K562 (cell line): ENCODE data around the gene SLC7A4. TPM values are rescaled to one million over a fixed set of nuclear protein-coding genes. Genes with fewer than 3 reads are reported as not detected.
A peak's percentile ranks its signal among the peaks of the same experiment; 100 is the strongest.

ENCODE experiments used
- ATF7 ChIP-seq: fragments of 450-650 bp; IDR thresholded peaks from 2 replicates; pipeline ENCODE4 v1.7.1; 2014; ENCODE audit warnings: mild to moderate bottlenecking, moderate library complexity
- CHAMP1 ChIP-seq: fragments of 450-650 bp; IDR thresholded peaks from 2 replicates; pipeline ENCODE4 v1.6.1; 2016; ENCODE audit warnings: mild to moderate bottlenecking
- COPS2 ChIP-seq: fragments of 450-650 bp; conservative IDR thresholded peaks from 2 replicates; pipeline ENCODE4 v1.6.1; 2016; ENCODE audit warnings: mild to moderate bottlenecking, moderate library complexity
- E4F1 ChIP-seq: fragments of 250-450 bp; sonication (Bioruptor Pico); IDR thresholded peaks from 2 replicates; pipeline ENCODE4 v1.5.0; 2021; ENCODE audit warnings: mild to moderate bottlenecking, borderline replicate concordance
- HOXB6 ChIP-seq: fragments of 250-450 bp; sonication (Bioruptor Pico); IDR thresholded peaks from 2 replicates; pipeline ENCODE4 v1.5.1; 2022; ENCODE audit warnings: mild to moderate bottlenecking, borderline replicate concordance
- KLF16 ChIP-seq: IDR thresholded peaks from 2 replicates; pipeline ENCODE4 v1.6.1; 2016; ENCODE audit warnings: antibody characterized with exemption
- MCM7 ChIP-seq, 2 experiments: fragments of 450-650 bp; IDR thresholded peaks; 2 replicates each; pipeline ENCODE4 v1.6.1; 2016 to 2018
- MYC ChIP-seq, 2 experiments: fragments of 250-450 bp in 1 of 2; sonication (Bioruptor Pico) in 1 of 2; IDR thresholded peaks; 2 replicates each; pipeline versions ENCODE4 v1.5.1 to v1.6.1; 2012 to 2021; ENCODE audit warnings: low read depth in 2 of 2, borderline replicate concordance in 1 of 2, improper control_type of control experiment in 1 of 2, low read length in 1 of 2, mild to moderate bottlenecking in 1 of 2, moderate library complexity in 1 of 2
- NFYB ChIP-seq: IDR thresholded peaks from 2 replicates; pipeline ENCODE4 v1.6.1; 2011; ENCODE audit warnings: mild to moderate bottlenecking, moderate library complexity; ENCODE audit not compliant: insufficient read length; ENCODE audit errors: extremely low read depth
- POLR2A ChIP-seq: fragments of 450-650 bp; conservative IDR thresholded peaks from 2 replicates; pipeline ENCODE4 v1.6.1; 2016
- POLR2G ChIP-seq: fragments of 200-400 bp; formaldehyde crosslinking; IDR thresholded peaks from 2 replicates; pipeline ENCODE4 v1.6.1; 2017; ENCODE audit warnings: low read depth, mild to moderate bottlenecking, antibody characterized with exemption, low read length, moderate library complexity
- PYGO2 ChIP-seq: fragments of 450-650 bp; IDR thresholded peaks from 2 replicates; pipeline ENCODE4 v1.6.1; 2016; ENCODE audit warnings: mild to moderate bottlenecking, missing genetic modification characterization, moderate library complexity, missing compliant biosample characterization
- SIX5 ChIP-seq, 2 experiments: IDR thresholded peaks; 2 replicates each; pipeline ENCODE4 v1.6.1; 2011; ENCODE audit warnings: low read length in 2 of 2, borderline replicate concordance in 1 of 2, low read depth in 1 of 2, mild to moderate bottlenecking in 1 of 2, moderate library complexity in 1 of 2; ENCODE audit not compliant: insufficient read depth in 1 of 2
- STAG1 ChIP-seq: sonication (generic); formaldehyde crosslinking; IDR thresholded peaks from 2 replicates; pipeline ENCODE4 v1.5.0; 2020; ENCODE audit warnings: missing genetic modification reagents, borderline replicate concordance
- THAP12 ChIP-seq: fragments of 250-450 bp; sonication (Bioruptor Pico); IDR thresholded peaks from 2 replicates; pipeline ENCODE4 v1.9.0; 2021; ENCODE audit warnings: mild to moderate bottlenecking, inconsistent platforms
- TOE1 ChIP-seq, 2 experiments: fragments of 450-650 bp in 1 of 2; sonication (generic) in 1 of 2; formaldehyde crosslinking in 1 of 2; IDR thresholded peaks; 2 replicates each; pipeline versions ENCODE4 v1.7.1 to v1.8.0; 2016 to 2022; ENCODE audit warnings: borderline replicate concordance in 2 of 2, mild to moderate bottlenecking in 2 of 2, antibody characterized with exemption in 1 of 2, inconsistent platforms in 1 of 2, low read depth in 1 of 2, missing genetic modification reagents in 1 of 2, moderate library complexity in 1 of 2
- ZFP1 ChIP-seq: fragments of 450-650 bp; formaldehyde crosslinking; IDR thresholded peaks from 2 replicates; pipeline ENCODE4 v1.4.0; 2020; ENCODE audit warnings: mild to moderate bottlenecking, mixed read lengths
- ZFP30 ChIP-seq: fragments of 250-450 bp; sonication (Bioruptor Pico); IDR thresholded peaks from 2 replicates; pipeline ENCODE4 v1.8.0; 2022; ENCODE audit warnings: moderate library complexity, mild to moderate bottlenecking, inconsistent platforms, borderline replicate concordance
- ZKSCAN1 ChIP-seq: fragments of 150-350 bp; IDR thresholded peaks from 2 replicates; pipeline ENCODE4 v1.6.1; 2016; ENCODE audit warnings: low read depth, low read length
- ZNF57 ChIP-seq: fragments of 450-650 bp; formaldehyde crosslinking; IDR thresholded peaks from 2 replicates; pipeline ENCODE4 v1.4.0; 2020; ENCODE audit warnings: mild to moderate bottlenecking, moderate library complexity
- polyA plus RNA-seq, 8 experiments: library from polyadenylated mRNA; depleted of rRNA in 4 of 8; stranded (reverse) in 5 of 8; unstranded in 3 of 8; fragments of >200 nt; fragmentation: Nextera tagmentation in 2 of 8; fragmentation: Illumina TruSeq in 1 of 8; extraction: Ambion mirVana in 2 of 8; extraction: Trizol in 1 of 8; gene quantifications; 2 replicates each; pipeline versions ENCODE4 v1.2.1 to v1.2.3, GENCODE V29; 2011 to 2014; ENCODE audit warnings: inconsistent platforms in 1 of 8, missing spikeins in 1 of 8
- total RNA-seq, 7 experiments: library from RNA; depleted of rRNA in 6 of 7; stranded (reverse); fragments of >200 nt in 6 of 7; fragmentation: Illumina TruSeq in 2 of 7; extraction: Trizol in 2 of 7; gene quantifications; 2 replicates each; pipeline versions ENCODE4 v1.2.1 to v1.2.3, GENCODE V29; 2011 to 2021; ENCODE audit warnings: low replicate concordance in 1 of 7

SLC7A4 gene
- total and polyA plus RNA-seq, 9 of the 15 experiments (the other 6 are each of a cell fraction or from before 2014, with no cell fraction given) = not detected

- TF ChIP-seq ZNF57 (CRISPR knock-in tag) (no peak), STAG1 (CRISPR knock-in tag) (peak; percentile 42), HOXB6 (CRISPR knock-in tag) (no peak), THAP12 (CRISPR knock-in tag) (0 out of 2 replicates have a peak, but pooled peaks have one; percentile 26), PYGO2 (tag) (no peak), NFYB (no peak), MCM7 (IDR thresholded peaks at IDR 0.05) (0 out of 4 replicates have a peak, but pooled peaks of 1 of the 2 experiments have one; percentile 68), ZKSCAN1 (0 out of 2 replicates have a peak, but pooled peaks have one; percentile 8), CHAMP1 (no peak), KLF16 (no peak), ATF7 (no peak), POLR2A (no peak), SIX5 (IDR thresholded peaks at IDR 0.05; ENCODE audit: borderline replicate concordance in 1 of 2, insufficient read depth in 1 of 2, low read depth in 1 of 2, low read length in 2 of 2) (no peak), COPS2 (no peak), ZFP1 (CRISPR knock-in tag) (no peak), E4F1 (peak; percentile 22; the same call in 1 of the 2 replicates), ZFP30 (CRISPR knock-in tag) (no peak), MYC (IDR thresholded peaks at IDR 0.05; ENCODE audit: low read depth, low read length) (no peak), MYC (CRISPR knock-in tag; IDR thresholded peaks at IDR 0.05; ENCODE audit: borderline replicate concordance, low read depth) (no peak), POLR2G (no peak), TOE1 (IDR thresholded peaks at IDR 0.05; ENCODE audit: borderline replicate concordance) (no peak), TOE1 (CRISPR knock-in tag; IDR thresholded peaks at IDR 0.05; ENCODE audit: borderline replicate concordance, low read depth) (no peak)
Observed at GRCh38 chr22:21054714-21055563, 22.6 kb upstream of the SLC7A4 start (continued).
